Fibroblast of lung (primary cell): ENCODE measurements around the gene FOXI3. TPM values are rescaled to one million over a fixed set of nuclear protein-coding genes. Genes with fewer than 3 reads are reported as not detected.

ENCODE experiments used
- DNase-seq, 2 donors: peaks; one replicate each; pipeline versions ENCODE4 v3.0.0 to v3.0.0-alpha.2; 2010; ENCODE audit warnings: low read depth in 2 of 2
- H2AFZ ChIP-seq: 2 replicates; pipeline ENCODE4 v1.5.1; 2012; ENCODE audit warnings: low read length, control low read depth, inconsistent platforms
- H3K27ac ChIP-seq: 2 replicates; pipeline ENCODE4 v1.5.1; 2011; ENCODE audit warnings: low read length, control low read depth; ENCODE audit not compliant: insufficient read depth
- H3K27me3 ChIP-seq: 2 replicates; pipeline ENCODE4 v1.5.1; 2011; ENCODE audit warnings: mild to moderate bottlenecking, low read length; ENCODE audit not compliant: control insufficient read depth, insufficient read depth
- H3K36me3 ChIP-seq: 2 replicates; pipeline ENCODE4 v1.5.1; 2011; ENCODE audit warnings: low read length; ENCODE audit not compliant: control insufficient read depth, insufficient read depth
- H3K4me1 ChIP-seq: 2 replicates; pipeline ENCODE4 v1.5.1; 2011; ENCODE audit warnings: low read length; ENCODE audit not compliant: control insufficient read depth, insufficient read depth; ENCODE audit errors: extremely low read depth
- H3K4me2 ChIP-seq: 2 replicates; pipeline ENCODE4 v1.5.1; 2011; ENCODE audit warnings: low read length, control low read depth; ENCODE audit not compliant: insufficient read depth; ENCODE audit errors: extremely low read depth
- H3K4me3 ChIP-seq, 4 experiments: fragments of 200-600 bp in 1 of 4; sonication (generic) in 1 of 4; replicated peaks in 1 of 4; 2 replicates each; pipeline ENCODE4 v1.5.1; 2011 to 2016; ENCODE audit warnings: low read length in 4 of 4, low read depth in 3 of 4, mild to moderate bottlenecking in 3 of 4, control low read depth in 2 of 4, inconsistent platforms in 1 of 4, mixed read lengths in 1 of 4; ENCODE audit not compliant: insufficient read depth in 1 of 4; ENCODE audit errors: control extremely low read depth in 1 of 4
- H3K79me2 ChIP-seq: 2 replicates; pipeline ENCODE4 v1.5.1; 2012; ENCODE audit warnings: mild to moderate bottlenecking, low read length, inconsistent platforms; ENCODE audit not compliant: control insufficient read depth, insufficient read depth
- H3K9ac ChIP-seq: 2 replicates; pipeline ENCODE4 v1.5.1; 2011; ENCODE audit warnings: mild to moderate bottlenecking, low read length, control low read depth; ENCODE audit not compliant: insufficient read depth
- H3K9me3 ChIP-seq: 2 replicates; pipeline ENCODE4 v1.5.1; 2012; ENCODE audit warnings: low read depth, low read length; ENCODE audit not compliant: control insufficient read depth, insufficient read depth
- H4K20me1 ChIP-seq: 2 replicates; pipeline ENCODE4 v1.5.1; 2011; ENCODE audit warnings: low read length; ENCODE audit not compliant: control insufficient read depth, insufficient read depth; ENCODE audit errors: extremely low read depth
- EZH2 ChIP-seq: IDR thresholded peaks from 2 replicates; pipeline ENCODE4 v1.5.1; 2012; ENCODE audit warnings: low read length, control low read depth, mild to moderate bottlenecking; ENCODE audit errors: missing control alignments
- polyA minus RNA-seq: library from RNA; depleted of rRNA, polyadenylated mRNA; stranded (reverse); fragments of >200 nt; gene quantifications from 2 replicates; pipeline ENCODE4 v1.2.3, GENCODE V29; 2011; ENCODE audit warnings: low replicate concordance
- polyA plus RNA-seq, 2 donors: library from polyadenylated mRNA; depleted of rRNA in 1 of 2; stranded (reverse) in 1 of 2; unstranded in 1 of 2; fragments of >200 nt; gene quantifications; 2 replicates each; pipeline ENCODE4 v1.2.1, GENCODE V29; 2011 to 2012; ENCODE audit warnings: missing spikeins in 1 of 2
- total RNA-seq: library from RNA; depleted of rRNA; stranded (reverse); fragments of >200 nt; gene quantifications from 2 replicates; pipeline ENCODE4 v1.2.1, GENCODE V29; 2014
- TF ChIP-seq, protein P1 (sequence below), 2 donors: IDR thresholded peaks in 1 of 2; conservative IDR thresholded peaks in 1 of 2; 1 replicate in 1 of 2; 2 replicates in 1 of 2; pipeline ENCODE4 v1.5.1; 2011 to 2012; ENCODE audit warnings: low read length in 2 of 2, control low read depth in 1 of 2, inconsistent platforms in 1 of 2, low read depth in 1 of 2, mild to moderate bottlenecking in 1 of 2

The FOXI3 gene
- not detected in 2 replicates for total RNA-seq
- not detected in 2 replicates for polyA plus RNA-seq
- not detected in 2 replicates for polyA plus RNA-seq (2012)
- polyA minus RNA-seq = not detected in 2 replicates

DNA sequence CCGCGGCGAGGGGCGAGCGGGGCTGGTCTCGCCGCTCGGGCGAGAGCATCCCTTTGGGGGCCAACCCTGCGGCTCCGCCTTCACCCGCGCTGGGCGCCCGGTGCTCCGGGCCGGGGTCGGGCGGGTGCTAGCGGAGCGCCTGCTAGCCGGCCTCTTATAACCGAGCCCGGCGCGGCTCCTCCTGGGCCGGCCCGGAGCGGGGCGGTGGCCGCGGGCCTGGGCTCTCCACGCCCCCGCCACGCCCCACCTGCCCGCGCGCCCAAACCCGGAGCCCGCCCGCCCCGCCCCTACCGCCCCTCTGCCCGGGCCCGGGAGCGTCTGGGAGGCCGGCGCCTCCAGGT is at the start of gene FOXI3:
Gene FOXI3, minus strand, starts transcription at position 129 of the 341 bp plus-strand sequence. CDS start 158 bp downstream, outside the sequence.
- no peak for DNase-seq
- no peak within 1 kb of the TSS for H2AFZ ChIP-seq
- no peaks in the 10 kb centered on the region for H3K9me3 ChIP-seq
- no peaks in the 10 kb centered on the region for H4K20me1 ChIP-seq
- no peak for TF ChIP-seq EZH2
- TF ChIP-seq, protein P1, sequence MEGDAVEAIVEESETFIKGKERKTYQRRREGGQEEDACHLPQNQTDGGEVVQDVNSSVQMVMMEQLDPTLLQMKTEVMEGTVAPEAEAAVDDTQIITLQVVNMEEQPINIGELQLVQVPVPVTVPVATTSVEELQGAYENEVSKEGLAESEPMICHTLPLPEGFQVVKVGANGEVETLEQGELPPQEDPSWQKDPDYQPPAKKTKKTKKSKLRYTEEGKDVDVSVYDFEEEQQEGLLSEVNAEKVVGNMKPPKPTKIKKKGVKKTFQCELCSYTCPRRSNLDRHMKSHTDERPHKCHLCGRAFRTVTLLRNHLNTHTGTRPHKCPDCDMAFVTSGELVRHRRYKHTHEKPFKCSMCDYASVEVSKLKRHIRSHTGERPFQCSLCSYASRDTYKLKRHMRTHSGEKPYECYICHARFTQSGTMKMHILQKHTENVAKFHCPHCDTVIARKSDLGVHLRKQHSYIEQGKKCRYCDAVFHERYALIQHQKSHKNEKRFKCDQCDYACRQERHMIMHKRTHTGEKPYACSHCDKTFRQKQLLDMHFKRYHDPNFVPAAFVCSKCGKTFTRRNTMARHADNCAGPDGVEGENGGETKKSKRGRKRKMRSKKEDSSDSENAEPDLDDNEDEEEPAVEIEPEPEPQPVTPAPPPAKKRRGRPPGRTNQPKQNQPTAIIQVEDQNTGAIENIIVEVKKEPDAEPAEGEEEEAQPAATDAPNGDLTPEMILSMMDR (conservative IDR thresholded peaks at IDR 0.05 in 1 of 2, IDR thresholded peaks at IDR 0.05 in 1 of 2; ENCODE audit: low read depth in 1 of 2, low read length in 2 of 2) = no peak
- peaks cover 20% of the 10 kb centered on the region for H3K27me3 ChIP-seq
- H3K4me2 ChIP-seq = no peak within 1 kb of the TSS
- no peak within 1 kb of the TSS for H3K4me3 ChIP-seq
- H3K27ac ChIP-seq = no peak within 1 kb of the TSS
- H3K36me3 ChIP-seq = no peaks in the 10 kb centered on the region
- H3K4me1 ChIP-seq = no peaks in the 10 kb centered on the region
- H3K79me2 ChIP-seq = no peaks in the 10 kb centered on the region
- H3K9ac ChIP-seq = no peak within 1 kb of the TSS

- no peaks in the 10 kb centered on the region for H4K20me1 ChIP-seq
- no peaks in the 10 kb centered on the region for H3K36me3 ChIP-seq
- no peak overlapping the region for H3K4me3 ChIP-seq
- no peaks in the 10 kb centered on the region for H3K27me3 ChIP-seq
- H3K27ac ChIP-seq = no peak overlapping the region
- no peaks in the 10 kb centered on the region for H3K9me3 ChIP-seq
- DNase-seq = no peak
- no peak overlapping the region for H3K9ac ChIP-seq
- no peaks in the 10 kb centered on the region for H3K4me1 ChIP-seq
- TF ChIP-seq, protein P1 (conservative IDR thresholded peaks at IDR 0.05 in 1 of 2, IDR thresholded peaks at IDR 0.05 in 1 of 2; ENCODE audit: low read depth in 1 of 2, low read length in 2 of 2) = no peak
- no peak for TF ChIP-seq EZH2
- H3K4me2 ChIP-seq = no peak overlapping the region
- no peaks in the 10 kb centered on the region for H3K79me2 ChIP-seq
- H2AFZ ChIP-seq = no peak overlapping the region
These were observed 48.2 kb upstream of the FOXI3 start for GRCh38 chr2:88500691-88501090.

- no peak overlapping the region for H3K4me3 ChIP-seq
- DNase-seq = no peak
These were observed 46.7 kb upstream of the FOXI3 start for GRCh38 chr2:88499204-88499603.

More at GRCh38 chr2:88499204-88499603, 46.7 kb upstream of the FOXI3 start:
- no peaks in the 10 kb centered on the region for H4K20me1 ChIP-seq
- H3K79me2 ChIP-seq = no peaks in the 10 kb centered on the region
- H3K9ac ChIP-seq = no peak overlapping the region
- TF ChIP-seq EZH2 = no peak
- TF ChIP-seq, protein P1 (conservative IDR thresholded peaks at IDR 0.05 in 1 of 2, IDR thresholded peaks at IDR 0.05 in 1 of 2; ENCODE audit: low read depth in 1 of 2, low read length in 2 of 2) = no peak
- no peak overlapping the region for H3K27ac ChIP-seq
- no peaks in the 10 kb centered on the region for H3K4me1 ChIP-seq
- no peaks in the 10 kb centered on the region for H3K9me3 ChIP-seq
- H2AFZ ChIP-seq = no peak overlapping the region
- H3K4me2 ChIP-seq = no peak overlapping the region
- H3K36me3 ChIP-seq = no peaks in the 10 kb centered on the region
- no peaks in the 10 kb centered on the region for H3K27me3 ChIP-seq
